DND-41 (cell line): Measurements from ENCODE around the gene TBC1D1.

Source experiments
- ATAC-seq: fragments of 200-7000 bp; cut with Tn5 transposase; 3 replicates; pipeline ENCODE4 v1.9.1; 2021; ENCODE audit warnings: low read depth; ENCODE audit not compliant: insufficient read depth
- DNase-seq: peaks from one replicate; pipeline ENCODE4 v3.0.0-alpha.2; 2020
- H2AFZ ChIP-seq: 2 replicates; pipeline ENCODE4 v1.6.0; 2012; ENCODE audit warnings: low read depth, low read length
- H3K27ac ChIP-seq: 2 replicates; pipeline ENCODE4 v1.5.1; 2012; ENCODE audit warnings: low read length, inconsistent platforms
- H3K27me3 ChIP-seq: fragments of 200-600 bp; sonication (generic); 2 replicates; pipeline ENCODE4 v1.6.0; 2012; ENCODE audit warnings: low read length, mild to moderate bottlenecking, inconsistent platforms; ENCODE audit not compliant: insufficient read depth, poor library complexity
- H3K36me3 ChIP-seq: 2 replicates; pipeline ENCODE4 v1.5.1; 2012; ENCODE audit warnings: low read length, inconsistent platforms; ENCODE audit not compliant: insufficient read depth
- H3K4me1 ChIP-seq: 2 replicates; pipeline ENCODE4 v1.5.1; 2012; ENCODE audit warnings: mild to moderate bottlenecking, low read length; ENCODE audit not compliant: insufficient read depth
- H3K4me2 ChIP-seq: 2 replicates; pipeline ENCODE4 v1.6.0; 2012; ENCODE audit warnings: mild to moderate bottlenecking, moderate library complexity, low read length, inconsistent platforms; ENCODE audit not compliant: insufficient read depth
- H3K4me3 ChIP-seq, 2 experiments: fragments of 200-600 bp in 1 of 2; shearing (Covaris generic) in 1 of 2; 2 replicates each; pipeline ENCODE4 v1.5.1; 2012 to 2016; ENCODE audit warnings: inconsistent platforms in 2 of 2, low read length in 2 of 2, mild to moderate bottlenecking in 2 of 2, low read depth in 1 of 2, moderate library complexity in 1 of 2
- H3K79me2 ChIP-seq: 2 replicates; pipeline ENCODE4 v1.6.0; 2012; ENCODE audit warnings: low read length, inconsistent platforms; ENCODE audit not compliant: insufficient read depth
- H3K9ac ChIP-seq: 2 replicates; pipeline ENCODE4 v1.6.0; 2012; ENCODE audit warnings: low read depth, mild to moderate bottlenecking, inconsistent platforms, low read length, moderate library complexity
- H3K9me3 ChIP-seq: 2 replicates; pipeline ENCODE4 v1.5.1; 2012; ENCODE audit warnings: low read length, moderate library complexity, mild to moderate bottlenecking, inconsistent platforms; ENCODE audit not compliant: insufficient read depth, severe bottlenecking
- H4K20me1 ChIP-seq: 2 replicates; pipeline ENCODE4 v1.6.0; 2012; ENCODE audit warnings: low read length; ENCODE audit not compliant: insufficient read depth
- EZH2 ChIP-seq: IDR thresholded peaks from 3 replicates; pipeline ENCODE4 v1.6.1; 2012; ENCODE audit warnings: borderline replicate concordance, low read depth, mild to moderate bottlenecking, moderate library complexity, low read length, inconsistent platforms; ENCODE audit not compliant: severe bottlenecking
- TF ChIP-seq, protein P1 (sequence below): IDR thresholded peaks from 2 replicates; pipeline ENCODE4 v1.5.1; 2012; ENCODE audit warnings: borderline replicate concordance, low read length, moderate library complexity, mild to moderate bottlenecking; ENCODE audit not compliant: poor library complexity, severe bottlenecking; ENCODE audit errors: extremely low read depth

Gene TBC1D1

DNA sequence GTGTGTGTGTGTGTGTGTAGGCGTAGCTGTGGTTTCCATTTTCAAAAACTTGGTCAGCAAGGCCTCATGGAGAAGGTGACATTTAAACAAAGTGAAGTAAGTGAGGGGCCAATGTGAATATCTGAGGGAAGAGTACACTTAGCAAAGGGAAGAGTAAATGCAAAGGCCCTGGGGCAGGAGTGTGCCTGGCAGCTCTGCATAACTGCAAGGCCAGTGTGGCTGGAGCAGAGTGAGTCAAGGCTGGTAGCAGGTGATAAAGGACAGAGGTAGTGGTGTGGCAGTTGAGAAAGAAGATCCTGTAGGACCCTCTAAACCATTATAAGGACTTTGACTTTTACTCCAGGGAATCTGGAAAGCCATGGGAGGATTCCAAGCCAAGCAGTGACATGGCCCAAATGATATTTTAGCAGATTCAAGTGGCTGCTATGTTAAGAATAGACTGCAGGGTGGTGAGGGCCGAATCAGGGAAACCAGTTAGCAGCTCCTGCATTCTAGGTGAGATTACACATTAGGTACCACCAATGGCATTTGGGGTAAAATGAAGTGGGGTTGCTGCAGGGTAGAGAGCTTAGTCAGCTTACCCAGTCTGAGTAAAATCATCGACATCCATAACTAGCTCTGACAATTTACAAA, 5.9 kb upstream of the TBC1D1 start:
- Histone ChIP-seq H3K36me3 (no peaks in the 10 kb centered on the region), H3K4me3 (no peak overlapping the region), H3K27me3 (no peaks in the 10 kb centered on the region), H3K27ac (no peak overlapping the region), H3K9me3 (no peaks in the 10 kb centered on the region), H4K20me1 (no peaks in the 10 kb centered on the region), H3K9ac (no peak overlapping the region), H3K4me2 (no peak overlapping the region), H2AFZ (no peak overlapping the region), H3K4me1 (no peaks in the 10 kb centered on the region; the same call in 1 of the 2 replicates), H3K79me2 (no peaks in the 10 kb centered on the region)
- DNase-seq (no peak), ATAC-seq (no peak)
- no peak for TF ChIP-seq EZH2
- TF ChIP-seq, protein P1, sequence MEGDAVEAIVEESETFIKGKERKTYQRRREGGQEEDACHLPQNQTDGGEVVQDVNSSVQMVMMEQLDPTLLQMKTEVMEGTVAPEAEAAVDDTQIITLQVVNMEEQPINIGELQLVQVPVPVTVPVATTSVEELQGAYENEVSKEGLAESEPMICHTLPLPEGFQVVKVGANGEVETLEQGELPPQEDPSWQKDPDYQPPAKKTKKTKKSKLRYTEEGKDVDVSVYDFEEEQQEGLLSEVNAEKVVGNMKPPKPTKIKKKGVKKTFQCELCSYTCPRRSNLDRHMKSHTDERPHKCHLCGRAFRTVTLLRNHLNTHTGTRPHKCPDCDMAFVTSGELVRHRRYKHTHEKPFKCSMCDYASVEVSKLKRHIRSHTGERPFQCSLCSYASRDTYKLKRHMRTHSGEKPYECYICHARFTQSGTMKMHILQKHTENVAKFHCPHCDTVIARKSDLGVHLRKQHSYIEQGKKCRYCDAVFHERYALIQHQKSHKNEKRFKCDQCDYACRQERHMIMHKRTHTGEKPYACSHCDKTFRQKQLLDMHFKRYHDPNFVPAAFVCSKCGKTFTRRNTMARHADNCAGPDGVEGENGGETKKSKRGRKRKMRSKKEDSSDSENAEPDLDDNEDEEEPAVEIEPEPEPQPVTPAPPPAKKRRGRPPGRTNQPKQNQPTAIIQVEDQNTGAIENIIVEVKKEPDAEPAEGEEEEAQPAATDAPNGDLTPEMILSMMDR = no peak

DNA sequence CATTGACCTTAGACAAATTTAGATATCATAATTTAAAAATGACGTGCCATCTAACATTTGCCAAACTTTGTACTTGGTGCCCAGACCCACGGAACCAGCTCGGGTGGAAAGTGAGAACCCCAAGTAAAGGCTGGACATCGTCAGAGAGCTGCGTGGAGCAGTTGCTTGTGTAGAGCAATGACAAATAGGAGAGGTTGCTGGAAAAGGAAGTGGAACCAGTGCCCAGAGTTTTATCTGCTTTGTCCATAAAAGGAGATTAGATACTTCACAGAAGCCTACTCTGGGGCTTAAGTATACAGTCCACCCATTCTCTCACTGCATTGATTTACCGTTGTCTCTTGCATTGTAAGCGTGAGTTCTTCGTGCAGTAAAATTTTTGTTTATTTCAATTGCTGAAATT, 5.4 kb upstream of the TBC1D1 start:
- no peak overlapping the region for H2AFZ ChIP-seq
- no peaks in the 10 kb centered on the region for H3K27me3 ChIP-seq
- H3K4me2 ChIP-seq = no peak overlapping the region
- H3K36me3 ChIP-seq = no peaks in the 10 kb centered on the region
- H4K20me1 ChIP-seq = no peaks in the 10 kb centered on the region
- no peak overlapping the region for H3K4me3 ChIP-seq
- peaks cover 5% of the 10 kb centered on the region for H3K4me1 ChIP-seq
- H3K79me2 ChIP-seq = no peaks in the 10 kb centered on the region
- H3K9ac ChIP-seq = no peak overlapping the region
- H3K27ac ChIP-seq = no peak overlapping the region
- ATAC-seq (no peak), DNase-seq (no peak)
- TF ChIP-seq, protein P1 = no peak
- TF ChIP-seq EZH2 = no peak
- H3K9me3 ChIP-seq = no peaks in the 10 kb centered on the region

DNA sequence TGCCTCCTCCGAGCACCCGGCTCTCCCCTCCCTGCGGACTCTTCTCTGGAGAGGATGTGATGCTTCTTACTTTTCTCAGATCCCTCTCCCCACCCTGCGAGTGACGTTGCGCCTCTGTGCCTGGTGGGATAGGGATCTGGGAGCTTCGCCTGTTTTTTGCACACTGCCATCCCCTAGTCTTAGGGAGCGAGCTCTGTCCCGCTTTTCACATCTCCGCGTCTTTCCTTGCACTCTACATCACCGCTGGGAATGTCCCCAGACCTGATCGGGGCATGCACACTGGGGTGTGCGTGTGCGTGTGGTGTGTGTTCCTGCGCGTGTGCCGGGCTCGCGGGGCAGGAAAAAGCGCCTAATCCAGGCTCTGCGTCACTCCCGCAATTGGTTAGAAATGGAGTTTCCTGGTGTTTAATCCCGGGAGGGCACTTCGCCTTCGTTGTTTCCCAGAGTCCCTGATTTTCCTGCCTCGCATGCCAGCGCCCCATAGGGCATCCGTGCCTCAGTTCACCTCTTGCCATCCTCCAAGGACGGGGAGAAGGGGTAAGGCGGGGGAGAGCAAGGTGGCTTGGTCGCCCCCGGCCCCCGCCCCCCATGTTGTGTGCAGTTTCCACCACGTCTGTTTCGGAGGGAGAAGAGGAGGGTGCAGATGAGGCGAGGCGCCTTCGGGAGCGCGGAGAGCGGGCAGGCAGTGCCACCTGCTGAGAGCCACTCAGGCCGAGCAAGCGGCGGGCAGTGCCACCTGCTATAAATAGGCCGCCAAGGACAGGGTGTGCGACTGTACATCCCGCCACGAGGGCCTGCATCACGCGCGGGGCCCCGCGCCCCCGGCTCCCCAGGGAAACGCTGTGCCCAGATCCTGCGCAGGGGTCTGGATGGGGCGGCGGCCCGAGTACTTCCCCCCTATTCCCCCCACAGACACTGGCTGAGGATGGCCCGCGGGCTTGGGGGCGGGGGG, 759 bp upstream of the TBC1D1 start:
- Histone ChIP-seq H4K20me1 (no peaks in the 10 kb centered on the region), H3K36me3 (no peaks in the 10 kb centered on the region; the same call in 1 of the 2 replicates), H3K4me3 (peak overlapping the region; percentile 50 to 92; a peak in 3 of 4 replicates), H3K27me3 (no peaks in the 10 kb centered on the region), H3K4me2 (peak overlapping the region; percentile 90), H3K4me1 (peaks cover 22% of the 10 kb centered on the region), H3K27ac (no peak overlapping the region), H3K9me3 (no peaks in the 10 kb centered on the region), H2AFZ (peak overlapping the region; percentile 98), H3K79me2 (peaks cover 29% of the 10 kb centered on the region), H3K9ac (peak overlapping the region; percentile 77; the same call in 1 of the 2 replicates)
- ATAC-seq = no peak
- DNase-seq = no peak
- TF ChIP-seq, protein P1 = no peak
- no peak for TF ChIP-seq EZH2
